HUES6 (cell line): ENCODE measurements around the gene AP2A1.

ENCODE experiments used
- H3K27ac ChIP-seq: 2 replicates; pipeline ENCODE4 v1.7.0; 2013; ENCODE audit warnings: low read depth, mild to moderate bottlenecking, low read length, inconsistent platforms
- H3K27me3 ChIP-seq: 2 replicates; pipeline ENCODE4 v1.6.1; 2013; ENCODE audit warnings: low read length; ENCODE audit not compliant: control insufficient read depth, insufficient read depth
- H3K36me3 ChIP-seq: 2 replicates; pipeline ENCODE4 v1.6.1; 2013; ENCODE audit warnings: low read length; ENCODE audit not compliant: control insufficient read depth, insufficient read depth
- H3K4me1 ChIP-seq: 2 replicates; pipeline ENCODE4 v1.6.1; 2013; ENCODE audit warnings: low read length; ENCODE audit not compliant: control insufficient read depth, insufficient read depth
- H3K4me3 ChIP-seq: 2 replicates; pipeline ENCODE4 v1.5.1; 2013; ENCODE audit warnings: low read depth, low read length
- H3K9ac ChIP-seq: one replicate; pipeline ENCODE4 v1.6.1; 2013; ENCODE audit warnings: mild to moderate bottlenecking, low read length
- H3K9me3 ChIP-seq: 2 replicates; pipeline ENCODE4 v1.6.1; 2013; ENCODE audit warnings: low read depth, low read length; ENCODE audit not compliant: control insufficient read depth, insufficient read depth

AP2A1 gene

DNA sequence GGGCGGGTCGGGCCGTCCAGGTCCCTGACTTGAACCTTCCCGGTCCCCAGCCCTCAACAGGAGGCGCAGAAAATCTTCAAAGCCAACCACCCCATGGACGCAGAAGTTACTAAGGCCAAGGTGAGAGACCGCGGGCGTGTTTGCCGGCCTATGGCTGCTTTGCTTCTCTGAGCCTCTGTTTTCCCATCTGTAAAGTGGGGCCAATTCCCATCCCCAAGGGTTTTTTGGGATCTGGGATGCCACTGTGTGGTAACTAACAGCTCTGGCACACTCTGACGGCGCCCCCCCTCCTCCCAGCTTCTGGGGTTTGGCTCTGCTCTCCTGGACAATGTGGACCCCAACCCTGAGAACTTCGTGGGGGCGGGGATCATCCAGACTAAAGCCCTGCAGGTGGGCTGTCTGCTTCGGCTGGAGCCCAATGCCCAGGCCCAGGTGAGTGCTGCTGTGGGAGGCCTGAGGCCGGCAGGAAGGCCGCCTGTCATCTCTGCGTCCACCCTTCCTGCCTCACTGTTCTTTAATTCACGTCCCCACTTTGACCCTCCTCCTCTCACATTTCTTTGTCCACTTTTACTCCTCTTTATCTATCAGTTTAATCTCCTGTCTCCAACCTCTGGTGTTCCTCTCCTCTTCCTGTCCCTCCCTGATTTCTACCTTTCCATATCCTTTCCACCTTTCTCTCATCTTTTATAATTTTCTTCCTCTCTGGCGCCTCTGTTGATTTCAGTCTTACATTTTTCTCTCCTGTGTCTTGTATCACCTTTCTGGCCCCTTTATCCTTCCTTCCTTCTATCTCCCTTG, 39.2 kb downstream of the AP2A1 start:
- peaks cover 22% of the 10 kb centered on the region for H3K4me1 ChIP-seq
- H3K9ac ChIP-seq, result no peak overlapping the region
- no peaks in the 10 kb centered on the region; the same call in 1 of the 2 replicates for H3K27me3 ChIP-seq
- H3K27ac ChIP-seq, result no peak overlapping the region
- H3K36me3 ChIP-seq, result peaks cover 27% of the 10 kb centered on the region
- H3K9me3 ChIP-seq, result no peaks in the 10 kb centered on the region
- H3K4me3 ChIP-seq, result peak overlapping the region; percentile 25; the same call in 1 of the 2 replicates

DNA sequence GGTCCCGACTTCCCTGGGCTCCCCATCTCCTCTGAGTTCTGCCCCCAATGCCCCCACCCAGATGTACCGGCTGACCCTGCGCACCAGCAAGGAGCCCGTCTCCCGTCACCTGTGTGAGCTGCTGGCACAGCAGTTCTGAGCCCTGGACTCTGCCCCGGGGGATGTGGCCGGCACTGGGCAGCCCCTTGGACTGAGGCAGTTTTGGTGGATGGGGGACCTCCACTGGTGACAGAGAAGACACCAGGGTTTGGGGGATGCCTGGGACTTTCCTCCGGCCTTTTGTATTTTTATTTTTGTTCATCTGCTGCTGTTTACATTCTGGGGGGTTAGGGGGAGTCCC, 39.8 kb downstream of the AP2A1 start:
- Histone ChIP-seq H3K9ac (no peak overlapping the region), H3K27me3 (no peaks in the 10 kb centered on the region; the same call in 1 of the 2 replicates), H3K9me3 (no peaks in the 10 kb centered on the region), H3K27ac (no peak overlapping the region), H3K4me1 (peaks cover 22% of the 10 kb centered on the region), H3K36me3 (peaks cover 27% of the 10 kb centered on the region), H3K4me3 (no peak overlapping the region)

DNA sequence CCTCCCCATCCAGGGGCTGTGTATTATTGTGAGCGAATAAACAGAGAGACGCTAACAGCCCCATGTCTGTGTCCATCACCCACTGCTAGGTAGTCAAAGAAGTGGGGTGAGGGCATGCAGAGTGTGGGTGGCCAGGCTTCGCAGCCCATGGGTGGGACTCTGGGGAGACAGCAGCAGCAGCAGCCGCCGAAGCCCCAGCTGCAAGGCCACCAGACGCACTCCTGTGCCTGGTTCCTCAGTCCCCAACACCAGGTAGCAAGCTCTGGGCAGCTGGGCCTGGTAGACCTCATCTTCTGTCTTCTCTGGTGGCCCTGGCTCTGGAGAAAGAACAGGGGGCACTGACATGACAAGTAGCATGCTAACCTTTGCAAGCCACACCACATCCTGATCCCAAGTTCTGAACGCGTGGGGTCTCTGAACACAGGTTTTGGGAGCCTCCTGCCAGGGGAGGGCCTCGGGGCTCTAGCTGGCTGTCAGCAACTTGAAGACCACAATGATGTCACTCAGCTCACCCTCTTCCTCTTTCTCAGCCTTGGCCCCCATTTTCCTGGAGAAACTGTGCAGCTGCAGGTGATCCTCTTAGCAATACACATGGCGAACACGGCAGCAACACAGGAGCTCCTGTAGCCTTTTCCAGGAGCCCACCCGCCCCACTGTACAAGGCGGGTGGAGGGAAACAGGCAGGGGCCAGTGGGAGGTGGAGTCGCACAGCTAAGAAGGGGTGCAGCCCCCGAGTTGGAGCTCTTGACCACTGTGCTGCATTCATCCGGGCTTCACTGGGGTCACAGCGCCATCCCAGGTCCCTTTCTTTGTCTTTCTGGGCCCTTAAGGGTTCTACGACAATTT, 40.5 kb downstream of the AP2A1 start:
- Histone ChIP-seq H3K9me3 (no peaks in the 10 kb centered on the region), H3K27ac (no peak overlapping the region), H3K4me3 (no peak overlapping the region)

DNA sequence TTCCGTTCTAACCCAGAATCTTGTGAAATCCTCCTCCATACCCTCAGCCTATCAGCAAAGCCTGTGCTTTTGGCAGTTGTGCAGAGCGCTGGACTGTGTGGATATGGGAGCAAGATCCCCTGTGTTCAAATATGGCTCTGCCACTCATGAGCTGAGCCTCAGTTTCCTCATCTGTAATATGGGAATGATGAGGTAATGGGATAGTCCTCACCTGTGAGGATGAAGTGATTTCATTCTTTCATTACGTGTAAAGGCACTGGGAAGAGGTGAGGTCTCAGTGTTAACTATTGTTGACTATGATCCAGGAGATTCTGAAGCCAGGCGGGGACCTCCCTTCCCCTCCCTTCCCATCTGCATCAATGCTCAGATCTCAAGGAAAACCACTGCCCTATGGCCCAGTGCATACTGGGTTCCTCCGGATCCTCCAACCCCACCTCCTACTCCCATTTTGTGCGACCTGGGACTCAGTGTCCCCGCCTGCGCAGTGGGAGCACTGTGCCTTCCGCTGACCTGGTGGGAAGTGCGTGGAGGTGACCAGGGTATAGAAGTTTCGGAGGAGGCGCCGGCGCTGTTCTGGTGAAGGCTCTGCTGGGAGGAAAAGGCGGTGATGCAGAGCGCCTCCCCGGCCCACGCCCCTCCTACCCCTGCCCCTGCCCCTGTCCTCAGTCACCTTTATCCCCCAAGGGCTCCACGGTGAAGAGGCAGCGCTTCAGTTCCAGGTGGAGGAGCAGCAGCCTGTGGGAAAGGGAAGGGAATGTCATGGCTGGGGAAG, 41.3 kb downstream of the AP2A1 start:
- no peak overlapping the region for H3K27ac ChIP-seq

More for the DNA sequence above, 40.5 kb downstream of the AP2A1 start:
- Histone ChIP-seq H3K36me3 (peaks cover 27% of the 10 kb centered on the region), H3K9ac (no peak overlapping the region), H3K27me3 (no peaks in the 10 kb centered on the region; the same call in 1 of the 2 replicates), H3K4me1 (peaks cover 25% of the 10 kb centered on the region)

DNA sequence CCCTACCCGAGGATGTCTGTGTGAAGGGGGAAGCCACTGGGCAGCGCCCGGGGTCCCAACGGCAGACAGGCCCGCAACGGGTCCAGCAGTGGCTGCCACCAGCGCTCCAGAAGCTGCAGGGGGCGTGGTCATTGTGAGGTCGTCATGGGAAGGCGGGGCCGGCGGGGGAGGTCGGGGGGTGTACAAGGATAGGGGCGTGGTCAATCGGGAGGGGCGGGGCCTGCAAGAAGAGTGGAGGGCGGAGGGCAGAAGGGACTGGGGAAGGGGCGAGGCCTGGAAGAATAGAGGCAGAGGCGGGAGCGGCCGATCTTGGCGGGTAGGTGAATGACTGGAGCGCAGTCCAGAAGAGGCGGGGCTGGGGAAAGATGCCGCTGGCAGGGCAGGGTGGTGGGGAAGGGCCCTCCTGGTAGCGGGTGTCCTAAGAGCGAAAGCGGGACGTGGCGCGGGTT, 41.9 kb downstream of the AP2A1 start:
- Histone ChIP-seq H3K27me3 (no peaks in the 10 kb centered on the region; the same call in 1 of the 2 replicates), H3K36me3 (peaks cover 15% of the 10 kb centered on the region), H3K4me1 (peaks cover 21% of the 10 kb centered on the region), H3K9ac (peak overlapping the region; percentile 57), H3K9me3 (no peaks in the 10 kb centered on the region), H3K4me3 (peak overlapping the region; percentile 71), H3K27ac (no peak overlapping the region)

More for the DNA sequence above, 41.3 kb downstream of the AP2A1 start:
- Histone ChIP-seq H3K9ac (no peak overlapping the region), H3K36me3 (peaks cover 21% of the 10 kb centered on the region), H3K27me3 (no peaks in the 10 kb centered on the region; the same call in 1 of the 2 replicates), H3K9me3 (no peaks in the 10 kb centered on the region), H3K4me1 (peaks cover 23% of the 10 kb centered on the region), H3K4me3 (peak overlapping the region; percentile 54)

DNA sequence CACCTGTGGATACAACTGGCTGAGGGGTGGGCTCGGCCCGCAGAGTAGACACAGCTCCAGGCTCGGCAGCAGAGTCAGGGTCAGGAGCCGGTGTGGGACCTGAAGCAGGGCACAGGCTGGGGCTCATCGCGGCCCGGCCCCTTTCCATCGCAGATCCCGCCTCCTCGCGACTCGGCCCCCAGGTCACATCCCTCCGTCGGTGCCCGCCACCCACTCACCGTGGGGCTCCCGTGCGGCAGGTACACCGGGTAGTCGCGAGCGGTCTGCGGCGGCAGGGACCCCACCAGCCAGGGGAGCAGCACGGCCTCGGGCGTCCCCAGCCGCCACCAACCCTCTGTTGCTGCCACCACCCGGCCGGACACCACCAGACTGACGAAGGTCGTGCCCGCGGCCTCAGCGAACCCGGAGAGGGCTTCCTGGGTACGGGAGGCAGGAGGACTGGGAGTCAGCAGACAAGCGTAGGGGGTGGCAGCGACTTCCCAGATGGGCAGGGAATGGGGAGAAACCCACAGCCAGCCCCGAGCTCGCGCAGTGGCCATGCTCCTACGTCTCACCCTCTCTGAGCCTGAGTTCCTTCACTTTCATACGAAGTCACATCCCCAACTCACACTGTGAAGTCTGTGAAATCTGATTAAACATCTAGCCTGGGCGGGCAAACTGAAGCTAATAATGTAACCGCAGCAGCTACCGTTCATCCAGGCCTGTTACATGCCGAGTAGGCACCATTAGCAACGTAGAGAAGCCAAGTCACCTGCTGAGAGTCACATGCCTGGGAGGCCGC, 42.5 kb downstream of the AP2A1 start:
- Histone ChIP-seq H3K9ac (peak overlapping the region; percentile 57), H3K27ac (no peak overlapping the region), H3K27me3 (no peaks in the 10 kb centered on the region; the same call in 1 of the 2 replicates), H3K4me1 (peaks cover 21% of the 10 kb centered on the region), H3K9me3 (no peaks in the 10 kb centered on the region), H3K4me3 (peak overlapping the region; percentile 71), H3K36me3 (peaks cover 14% of the 10 kb centered on the region)

DNA sequence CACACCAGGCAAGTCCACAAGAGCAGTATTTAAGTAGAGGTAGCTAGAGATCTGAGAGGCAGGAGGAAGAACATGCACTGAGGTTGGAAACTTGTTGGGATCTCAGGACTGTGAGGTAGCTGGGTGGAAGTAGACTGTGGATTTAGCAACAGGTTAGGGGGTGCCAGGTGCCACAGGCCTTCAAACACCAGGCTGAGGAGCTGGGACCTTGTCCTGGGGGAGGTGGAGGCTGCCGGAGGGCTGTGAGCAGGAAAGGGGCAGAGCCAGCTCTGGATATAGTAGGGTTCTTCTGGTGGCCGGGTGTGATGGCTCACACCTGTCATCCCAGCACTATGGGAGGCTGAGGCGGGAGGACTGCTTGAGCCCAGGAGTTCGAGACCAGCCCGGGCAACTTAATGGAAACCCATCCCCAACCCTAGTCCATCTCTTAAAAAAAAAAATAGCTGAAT, 43.2 kb downstream of the AP2A1 start:
- Histone ChIP-seq H3K4me1 (peaks cover 21% of the 10 kb centered on the region), H3K36me3 (peaks cover 14% of the 10 kb centered on the region), H3K9ac (no peak overlapping the region), H3K27ac (no peak overlapping the region), H3K4me3 (peak overlapping the region; percentile 71), H3K9me3 (no peaks in the 10 kb centered on the region), H3K27me3 (no peaks in the 10 kb centered on the region; the same call in 1 of the 2 replicates)

DNA sequence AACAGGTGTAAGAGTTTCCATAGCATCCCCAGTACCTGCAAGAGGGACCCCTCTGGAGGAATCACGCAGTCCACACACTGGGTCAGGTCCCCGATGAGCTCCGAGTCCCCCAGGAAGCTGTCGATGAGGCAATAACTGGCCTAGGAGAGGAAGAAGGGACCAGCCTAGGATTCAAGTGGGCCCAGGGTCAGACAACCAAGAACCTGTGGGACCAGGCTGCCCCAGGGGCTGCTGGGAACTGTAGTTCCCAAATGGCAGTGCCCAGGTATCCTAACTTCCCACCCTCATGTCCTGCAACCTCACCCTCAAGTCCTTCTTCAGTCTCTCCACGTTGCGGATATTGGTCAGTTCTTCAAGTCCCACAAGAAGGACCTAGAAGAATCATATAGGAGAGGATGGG, 44.5 kb downstream of the AP2A1 start:
- peaks cover 21% of the 10 kb centered on the region for H3K4me1 ChIP-seq

DNA sequence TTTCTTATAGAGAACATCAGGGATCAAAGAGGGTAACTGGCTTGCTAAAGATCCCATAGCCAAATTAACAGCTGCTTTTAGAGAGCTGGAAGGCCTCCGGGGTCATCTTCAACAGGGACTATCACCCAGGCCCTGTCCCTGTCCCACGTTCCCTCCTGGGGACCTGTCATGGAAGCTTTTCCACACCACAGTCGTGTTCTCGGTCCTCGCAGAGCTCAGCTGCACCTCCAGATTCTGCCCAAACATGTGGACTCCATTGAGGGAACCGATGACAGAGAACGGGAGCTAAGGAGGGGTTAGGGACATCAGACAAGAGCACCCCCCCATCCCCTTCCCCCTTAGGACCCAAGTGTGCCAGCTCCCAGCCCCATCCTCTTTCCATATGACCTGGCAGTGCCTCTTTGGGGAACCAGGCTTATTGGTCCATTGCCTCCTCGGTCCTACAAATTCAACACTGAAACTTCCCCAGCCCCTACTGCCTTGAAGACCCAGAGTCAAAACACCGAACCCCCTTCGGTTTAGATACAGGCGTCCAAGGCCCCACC, 45.7 kb downstream of the AP2A1 start:
- Histone ChIP-seq H3K4me3 (peak overlapping the region; percentile 86), H3K27ac (peak overlapping the region; percentile 90; the same call in 1 of the 2 replicates), H3K36me3 (0 out of 2 replicates have a peak, but pooled peaks cover 4% of the 10 kb centered on the region)

More for the DNA sequence above, 44.5 kb downstream of the AP2A1 start:
- no peak overlapping the region for H3K9ac ChIP-seq
- no peak overlapping the region for H3K27ac ChIP-seq
- no peaks in the 10 kb centered on the region for H3K9me3 ChIP-seq
- H3K36me3 ChIP-seq, result peaks cover 8% of the 10 kb centered on the region
- no peak overlapping the region for H3K4me3 ChIP-seq
- no peaks in the 10 kb centered on the region; the same call in 1 of the 2 replicates for H3K27me3 ChIP-seq

More for the DNA sequence above, 45.7 kb downstream of the AP2A1 start:
- Histone ChIP-seq H3K9ac (peak overlapping the region; percentile 77), H3K9me3 (no peaks in the 10 kb centered on the region), H3K27me3 (no peaks in the 10 kb centered on the region; the same call in 1 of the 2 replicates), H3K4me1 (peaks cover 21% of the 10 kb centered on the region)
